Neural progenitor cell (in vitro differentiated cells): ENCODE measurements around the gene LINC00237. TPM values are rescaled to one million over a fixed set of nuclear protein-coding genes. Genes with fewer than 3 reads are reported as not detected.
A peak's percentile ranks its signal among the peaks of the same experiment; 100 is the strongest.

ENCODE experiments used
- DNase-seq: peaks from one replicate; pipeline ENCODE4 v3.0.0-alpha.2; 2016; ENCODE audit warnings: low spot score
- H2AFZ ChIP-seq: fragments of 200-600 bp; sonication (generic); replicated peaks from 2 replicates; pipeline ENCODE4 v1.6.1; 2016; ENCODE audit warnings: antibody characterized with exemption
- H3F3A ChIP-seq: fragments of 200-600 bp; sonication (generic); 2 replicates; pipeline ENCODE4 v1.6.1; 2016; ENCODE audit warnings: antibody characterized with exemption, low read depth
- H3K27ac ChIP-seq: fragments of 200-600 bp; sonication (generic); 2 replicates; pipeline ENCODE4 v1.5.1; 2016; ENCODE audit warnings: mild to moderate bottlenecking
- H3K27me3 ChIP-seq: fragments of 200-600 bp; sonication (generic); 2 replicates; pipeline ENCODE4 v1.6.1; 2016; ENCODE audit warnings: mild to moderate bottlenecking, moderate library complexity
- H3K36me3 ChIP-seq: fragments of 200-600 bp; sonication (generic); 2 replicates; pipeline ENCODE4 v1.5.1; 2016
- H3K4me1 ChIP-seq: fragments of 200-600 bp; sonication (generic); 2 replicates; pipeline ENCODE4 v1.6.1; 2016; ENCODE audit warnings: mixed run types
- H3K4me2 ChIP-seq: fragments of 200-600 bp; sonication (generic); 2 replicates; pipeline ENCODE4 v1.6.1; 2016
- H3K4me3 ChIP-seq: fragments of 200-600 bp; sonication (generic); 2 replicates; pipeline ENCODE4 v1.5.1; 2016
- H3K79me2 ChIP-seq: fragments of 200-600 bp; sonication (generic); 2 replicates; pipeline ENCODE4 v1.6.1; 2016; ENCODE audit warnings: low read depth
- H3K9ac ChIP-seq: fragments of 200-600 bp; sonication (generic); 2 replicates; pipeline ENCODE4 v1.6.1; 2016
- H3K9me3 ChIP-seq: fragments of 200-600 bp; sonication (generic); 2 replicates; pipeline ENCODE4 v1.5.1; 2016; ENCODE audit warnings: low read depth
- H4K20me1 ChIP-seq: fragments of 200-600 bp; sonication (generic); 2 replicates; pipeline ENCODE4 v1.6.1; 2016; ENCODE audit warnings: low read depth
- H3K27ac Mint-ChIP-seq: 3 replicates; pipeline ENCODE4 v1.8.0; 2021; ENCODE audit warnings: mixed read lengths
- H3K27me3 Mint-ChIP-seq: 2 replicates; pipeline ENCODE4 v1.8.0; 2022; ENCODE audit warnings: low read depth, mild to moderate bottlenecking, inconsistent platforms, moderate library complexity, mixed read lengths; ENCODE audit not compliant: insufficient read depth
- H3K36me3 Mint-ChIP-seq: 3 replicates; pipeline ENCODE4 v1.8.0; 2021; ENCODE audit warnings: mixed read lengths
- H3K4me1 Mint-ChIP-seq: 3 replicates; pipeline ENCODE4 v1.8.0; 2021; ENCODE audit warnings: mixed read lengths
- H3K4me3 Mint-ChIP-seq: 3 replicates; pipeline ENCODE4 v1.8.0; 2021; ENCODE audit warnings: mild to moderate bottlenecking, moderate library complexity, mixed read lengths
- H3K9me3 Mint-ChIP-seq: 3 replicates; pipeline ENCODE4 v1.8.0; 2020; ENCODE audit warnings: mixed read lengths
- EZH2 ChIP-seq: fragments of 200-600 bp; sonication (generic); IDR thresholded peaks from 2 replicates; pipeline ENCODE4 v1.6.1; 2017; ENCODE audit warnings: antibody characterized with exemption, mild to moderate bottlenecking, moderate library complexity
- EZH2phosphoT487 ChIP-seq: fragments of 200-600 bp; sonication (generic); IDR thresholded peaks from 2 replicates; pipeline ENCODE4 v1.6.1; 2017; ENCODE audit warnings: antibody characterized with exemption
- total RNA-seq: library from RNA; depleted of rRNA; stranded (reverse); fragments of >200 nt; gene quantifications from 2 replicates; pipeline ENCODE4 v1.2.3, GENCODE V29; 2015; ENCODE audit warnings: low replicate concordance
- TF ChIP-seq, protein P1 (sequence below): fragments of 200-600 bp; sonication (generic); IDR thresholded peaks from 2 replicates; pipeline ENCODE4 v1.5.1; 2017; ENCODE audit warnings: antibody characterized with exemption, mild to moderate bottlenecking

LINC00237 gene
- total RNA-seq, 1 donor from 2014 or later, result not detected

DNA sequence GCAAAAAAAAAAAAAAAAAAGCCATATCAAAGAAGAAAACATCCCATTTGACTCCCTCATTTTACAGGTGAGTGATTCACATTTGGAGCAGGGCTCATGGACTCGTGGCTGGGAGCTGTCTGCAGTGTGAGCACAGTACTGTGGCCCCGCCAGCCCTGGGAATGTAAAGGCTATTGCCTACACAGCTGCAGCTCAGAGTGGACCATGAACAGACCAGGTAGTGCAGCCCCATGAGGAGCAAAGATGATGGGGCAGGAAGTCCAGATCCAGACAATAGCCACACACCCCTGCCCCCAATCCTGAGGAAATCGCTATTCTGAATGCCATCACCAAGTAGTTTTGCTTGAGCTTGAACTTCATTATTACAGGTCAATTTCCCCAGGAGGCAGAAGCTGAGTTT is 55.4 kb downstream of the LINC00237 start:
- no peak for DNase-seq
- H3K36me3 Mint-ChIP-seq, result no peaks in the 10 kb centered on the region
- peaks cover 2% of the 10 kb centered on the region for H3K9me3 Mint-ChIP-seq

DNA sequence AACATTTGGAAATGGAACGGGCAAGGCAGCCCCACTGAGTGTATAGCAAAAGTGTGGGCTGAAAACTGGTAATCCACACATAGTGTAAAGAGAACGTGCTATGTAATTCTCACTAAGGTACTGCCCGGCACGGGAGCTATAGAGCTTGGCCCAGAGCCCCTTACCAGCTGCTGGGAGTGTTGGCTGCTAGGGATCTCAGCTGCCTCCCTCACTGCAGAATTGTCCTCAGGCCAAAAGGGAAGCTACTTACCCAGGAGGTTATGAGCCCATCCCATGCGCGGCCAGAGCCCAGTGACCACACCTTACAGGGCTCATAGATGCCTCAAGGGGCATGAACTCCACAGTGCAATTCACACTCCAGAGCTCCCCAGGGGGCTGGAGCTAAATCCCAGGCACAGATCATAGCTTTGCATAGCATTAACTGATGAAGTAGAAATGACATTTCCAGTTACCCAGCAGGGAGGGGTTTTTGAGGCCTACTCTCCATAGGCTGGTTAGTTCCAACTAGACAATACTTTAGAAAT is 56.8 kb downstream of the LINC00237 start:
- Histone ChIP-seq H3K4me2 (no peak overlapping the region), H3K27me3 (no peaks in the 10 kb centered on the region), H3K4me1 (peaks cover 17% of the 10 kb centered on the region), H3K9ac (no peak overlapping the region), H2AFZ (no peak overlapping the region), H3K36me3 (no peaks in the 10 kb centered on the region), H3K27ac (no peak overlapping the region), H4K20me1 (no peaks in the 10 kb centered on the region), H3K4me3 (no peak overlapping the region), H3K79me2 (no peaks in the 10 kb centered on the region), H3K9me3 (no peaks in the 10 kb centered on the region), H3F3A (peaks cover 13% of the 10 kb centered on the region)
- no peaks in the 10 kb centered on the region for H3K36me3 Mint-ChIP-seq
- peaks cover 7% of the 10 kb centered on the region for H3K27me3 Mint-ChIP-seq
- no peak overlapping the region for H3K4me3 Mint-ChIP-seq
- peaks cover 19% of the 10 kb centered on the region for H3K4me1 Mint-ChIP-seq
- TF ChIP-seq EZH2phosphoT487, result no peak
- no peak for TF ChIP-seq EZH2
- TF ChIP-seq, protein P1, sequence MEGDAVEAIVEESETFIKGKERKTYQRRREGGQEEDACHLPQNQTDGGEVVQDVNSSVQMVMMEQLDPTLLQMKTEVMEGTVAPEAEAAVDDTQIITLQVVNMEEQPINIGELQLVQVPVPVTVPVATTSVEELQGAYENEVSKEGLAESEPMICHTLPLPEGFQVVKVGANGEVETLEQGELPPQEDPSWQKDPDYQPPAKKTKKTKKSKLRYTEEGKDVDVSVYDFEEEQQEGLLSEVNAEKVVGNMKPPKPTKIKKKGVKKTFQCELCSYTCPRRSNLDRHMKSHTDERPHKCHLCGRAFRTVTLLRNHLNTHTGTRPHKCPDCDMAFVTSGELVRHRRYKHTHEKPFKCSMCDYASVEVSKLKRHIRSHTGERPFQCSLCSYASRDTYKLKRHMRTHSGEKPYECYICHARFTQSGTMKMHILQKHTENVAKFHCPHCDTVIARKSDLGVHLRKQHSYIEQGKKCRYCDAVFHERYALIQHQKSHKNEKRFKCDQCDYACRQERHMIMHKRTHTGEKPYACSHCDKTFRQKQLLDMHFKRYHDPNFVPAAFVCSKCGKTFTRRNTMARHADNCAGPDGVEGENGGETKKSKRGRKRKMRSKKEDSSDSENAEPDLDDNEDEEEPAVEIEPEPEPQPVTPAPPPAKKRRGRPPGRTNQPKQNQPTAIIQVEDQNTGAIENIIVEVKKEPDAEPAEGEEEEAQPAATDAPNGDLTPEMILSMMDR, result no peak
- no peak overlapping the region for H3K27ac Mint-ChIP-seq
- no peak for DNase-seq
- H3K9me3 Mint-ChIP-seq, result peaks cover 2% of the 10 kb centered on the region

More for the DNA sequence above, 55.4 kb downstream of the LINC00237 start:
- Mint-ChIP-seq H3K4me3 (no peak overlapping the region), H3K27me3 (peaks cover 7% of the 10 kb centered on the region), H3K27ac (no peak overlapping the region), H3K4me1 (peaks cover 19% of the 10 kb centered on the region)
- no peaks in the 10 kb centered on the region for H3K9me3 ChIP-seq
- H3K4me3 ChIP-seq, result no peak overlapping the region
- H3K4me1 ChIP-seq, result peaks cover 17% of the 10 kb centered on the region
- no peak overlapping the region for H3K9ac ChIP-seq
- TF ChIP-seq EZH2phosphoT487, result no peak
- no peak for TF ChIP-seq EZH2
- TF ChIP-seq, protein P1, result no peak
- no peak overlapping the region for H2AFZ ChIP-seq
- peaks cover 13% of the 10 kb centered on the region for H3F3A ChIP-seq
- no peaks in the 10 kb centered on the region for H3K79me2 ChIP-seq
- no peak overlapping the region for H3K27ac ChIP-seq
- no peaks in the 10 kb centered on the region for H4K20me1 ChIP-seq
- no peak overlapping the region for H3K4me2 ChIP-seq
- no peaks in the 10 kb centered on the region for H3K36me3 ChIP-seq
- H3K27me3 ChIP-seq, result no peaks in the 10 kb centered on the region

DNA sequence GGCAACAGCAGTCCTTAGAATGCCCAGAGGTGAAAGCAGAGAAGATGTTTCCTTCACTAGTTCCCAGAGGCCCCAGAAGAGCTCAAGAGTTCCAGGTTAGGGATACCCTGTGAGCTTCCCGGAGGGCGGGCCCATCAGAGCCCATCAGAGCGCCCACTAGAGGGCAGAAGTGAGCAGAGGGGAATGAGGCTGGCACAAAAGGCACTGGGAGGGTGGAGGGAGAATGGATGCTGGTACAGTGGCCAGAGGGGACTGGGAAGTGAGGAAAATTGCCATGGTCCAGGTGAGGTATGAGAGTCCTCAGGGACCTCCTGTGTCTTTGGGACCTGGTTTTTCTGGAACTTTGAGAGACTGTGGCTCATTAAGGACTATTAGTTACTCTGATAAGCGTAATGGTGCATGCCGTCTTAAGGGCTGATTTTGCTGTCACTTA is 57.3 kb downstream of the LINC00237 start:
- peaks cover 17% of the 10 kb centered on the region for H3K4me1 Mint-ChIP-seq
- peaks cover 2% of the 10 kb centered on the region for H3K9me3 Mint-ChIP-seq
- no peak overlapping the region for H3K4me3 Mint-ChIP-seq
- Histone ChIP-seq H3K27me3 (no peaks in the 10 kb centered on the region), H2AFZ (no peak overlapping the region), H4K20me1 (no peaks in the 10 kb centered on the region), H3K79me2 (no peaks in the 10 kb centered on the region), H3K4me1 (peaks cover 16% of the 10 kb centered on the region), H3K36me3 (no peaks in the 10 kb centered on the region), H3K4me3 (no peak overlapping the region), H3K9ac (no peak overlapping the region), H3K27ac (no peak overlapping the region), H3F3A (peaks cover 13% of the 10 kb centered on the region), H3K9me3 (no peaks in the 10 kb centered on the region), H3K4me2 (no peak overlapping the region)
- peak; percentile 60 for DNase-seq
- peaks cover 7% of the 10 kb centered on the region for H3K27me3 Mint-ChIP-seq
- H3K27ac Mint-ChIP-seq, result no peak overlapping the region
- TF ChIP-seq, protein P1, result peak; percentile 74
- TF ChIP-seq EZH2phosphoT487 (no peak), EZH2 (no peak)
- no peaks in the 10 kb centered on the region for H3K36me3 Mint-ChIP-seq
